IPS DF 6.9 (cell line): ENCODE data around the gene ZSCAN16.

Experiments
- DNase-seq: peaks from one replicate; pipeline ENCODE4 v3.0.0-alpha.2; 2013; ENCODE audit warnings: low read depth, low spot score
- H3K27ac ChIP-seq: one replicate; pipeline ENCODE4 v1.5.1; 2013; ENCODE audit warnings: low read length, control low read depth
- H3K27me3 ChIP-seq: 2 replicates; pipeline ENCODE4 v1.6.1; 2013; ENCODE audit warnings: mild to moderate bottlenecking, low read length; ENCODE audit not compliant: control insufficient read depth, insufficient read depth
- H3K36me3 ChIP-seq: 2 replicates; pipeline ENCODE4 v1.6.1; 2013; ENCODE audit warnings: low read length; ENCODE audit not compliant: control insufficient read depth, insufficient read depth
- H3K4me1 ChIP-seq: 2 replicates; pipeline ENCODE4 v1.6.1; 2013; ENCODE audit warnings: low read length; ENCODE audit not compliant: control insufficient read depth, insufficient read depth
- H3K4me3 ChIP-seq: 2 replicates; pipeline ENCODE4 v1.5.1; 2013; ENCODE audit warnings: mild to moderate bottlenecking, low read length
- H3K9me3 ChIP-seq: 2 replicates; pipeline ENCODE4 v1.6.1; 2013; ENCODE audit warnings: low read length, inconsistent platforms; ENCODE audit not compliant: control insufficient read depth, insufficient read depth
- WGBS: extraction: QIAGEN DNeasy Blood & Tissue Kit; methylation state at CpG from one replicate; pipeline ENCODE4 v1.1.7; 2013; ENCODE audit warnings: mixed read lengths, missing lambda C conversion rate; ENCODE audit not compliant: insufficient read length, insufficient coverage; 5-methylcytosine and 5-hydroxymethylcytosine counted together

The ZSCAN16 gene

GRCh38 chr6:28125401-28125800 lies 992 bp downstream of the ZSCAN16 start:
- Histone ChIP-seq H3K27ac (no peak overlapping the region), H3K36me3 (no peaks in the 10 kb centered on the region; the same call in 1 of the 2 replicates), H3K4me3 (no peak overlapping the region), H3K27me3 (no peaks in the 10 kb centered on the region), H3K4me1 (no peaks in the 10 kb centered on the region), H3K9me3 (no peaks in the 10 kb centered on the region)
- no CpG with 5 or more reads among the region's 4 CpGs for WGBS
- DNase-seq = no peak

- DNase-seq = no peak
- Histone ChIP-seq H3K27ac (no peak overlapping the region), H3K4me1 (no peaks in the 10 kb centered on the region; the same call in 1 of the 2 replicates), H3K9me3 (no peaks in the 10 kb centered on the region), H3K4me3 (no peak overlapping the region), H3K36me3 (no peaks in the 10 kb centered on the region), H3K27me3 (no peaks in the 10 kb centered on the region)
- WGBS = no CpG with 5 or more reads among the region's 3 CpGs
Observed at GRCh38 chr6:28134015-28134414, 9.6 kb downstream of the ZSCAN16 start.

GRCh38 chr6:28134716-28135115 lies 10.3 kb downstream of the ZSCAN16 start:
- H3K4me3 ChIP-seq = no peak overlapping the region
- H3K27me3 ChIP-seq = no peaks in the 10 kb centered on the region
- no CpG with 5 or more reads among the region's 1 CpG for WGBS
- no peak overlapping the region for H3K27ac ChIP-seq
- no peak for DNase-seq
- H3K4me1 ChIP-seq = no peaks in the 10 kb centered on the region; the same call in 1 of the 2 replicates
- no peaks in the 10 kb centered on the region for H3K36me3 ChIP-seq
- H3K9me3 ChIP-seq = no peaks in the 10 kb centered on the region

GRCh38 chr6:28135393-28135792 lies 11.0 kb downstream of the ZSCAN16 start:
- H3K9me3 ChIP-seq = no peaks in the 10 kb centered on the region
- H3K4me1 ChIP-seq = no peaks in the 10 kb centered on the region; the same call in 1 of the 2 replicates
- DNase-seq = no peak
- no peak overlapping the region for H3K27ac ChIP-seq
- no peaks in the 10 kb centered on the region for H3K27me3 ChIP-seq
- no peak overlapping the region for H3K4me3 ChIP-seq
- WGBS = no CpG with 5 or more reads among the region's 3 CpGs
- H3K36me3 ChIP-seq = no peaks in the 10 kb centered on the region

GRCh38 chr6:28136585-28137504 lies 12.4 kb downstream of the ZSCAN16 start:
- WGBS = no CpG with 5 or more reads among the region's 58 CpGs
- H3K4me3 ChIP-seq = peak overlapping the region; percentile 86
- DNase-seq = peak; percentile 70
- no peaks in the 10 kb centered on the region for H3K36me3 ChIP-seq
- no peaks in the 10 kb centered on the region for H3K9me3 ChIP-seq
- H3K27ac ChIP-seq = no peak overlapping the region
- H3K27me3 ChIP-seq = no peaks in the 10 kb centered on the region
- no peaks in the 10 kb centered on the region; the same call in 1 of the 2 replicates for H3K4me1 ChIP-seq

GRCh38 chr6:28137505-28137981 lies 13.1 kb downstream of the ZSCAN16 start:
- no peaks in the 10 kb centered on the region; the same call in 1 of the 2 replicates for H3K4me1 ChIP-seq
- no peak overlapping the region for H3K27ac ChIP-seq
- H3K9me3 ChIP-seq = no peaks in the 10 kb centered on the region
- peak overlapping the region; percentile 86; the same call in 1 of the 2 replicates for H3K4me3 ChIP-seq
- H3K36me3 ChIP-seq = no peaks in the 10 kb centered on the region
- DNase-seq = no peak
- no peaks in the 10 kb centered on the region for H3K27me3 ChIP-seq
- no CpG with 5 or more reads among the region's 6 CpGs for WGBS

- H3K4me3 ChIP-seq = no peak overlapping the region
- no peaks in the 10 kb centered on the region for H3K36me3 ChIP-seq
- no peaks in the 10 kb centered on the region; the same call in 1 of the 2 replicates for H3K4me1 ChIP-seq
- WGBS = no CpG with 5 or more reads among the region's 9 CpGs
- H3K27me3 ChIP-seq = no peaks in the 10 kb centered on the region
- H3K27ac ChIP-seq = no peak overlapping the region
- no peak for DNase-seq
- no peaks in the 10 kb centered on the region for H3K9me3 ChIP-seq
Observed at GRCh38 chr6:28139860-28140543, 15.6 kb downstream of the ZSCAN16 start.

- H3K4me1 ChIP-seq = no peaks in the 10 kb centered on the region; the same call in 1 of the 2 replicates
- H3K9me3 ChIP-seq = no peaks in the 10 kb centered on the region
- DNase-seq = no peak
- no peak overlapping the region for H3K27ac ChIP-seq
- H3K4me3 ChIP-seq = no peak overlapping the region
- no CpG with 5 or more reads among the region's 5 CpGs for WGBS
- H3K27me3 ChIP-seq = no peaks in the 10 kb centered on the region
- no peaks in the 10 kb centered on the region; the same call in 1 of the 2 replicates for H3K36me3 ChIP-seq
Observed at GRCh38 chr6:28140616-28141015, 16.2 kb downstream of the ZSCAN16 start.

GRCh38 chr6:28141500-28142329 lies 17.3 kb downstream of the ZSCAN16 start, which contains the start of gene ZKSCAN8:
ZKSCAN8 (plus strand) TSS chr6:28141883; CDS start chr6:28148408, 6,525 bp downstream.
- no CpG with 5 or more reads among the region's 52 CpGs for WGBS
- Histone ChIP-seq H3K36me3 (no peaks in the 10 kb centered on the region; the same call in 1 of the 2 replicates), H3K4me3 (peak within 1 kb of the TSS; percentile 97), H3K4me1 (no peaks in the 10 kb centered on the region; the same call in 1 of the 2 replicates), H3K27me3 (no peaks in the 10 kb centered on the region), H3K27ac (no peak within 1 kb of the TSS), H3K9me3 (no peaks in the 10 kb centered on the region)
- peak; percentile 88 for DNase-seq
